Frontal cortex (tissue), 4 donors: ENCODE data around the gene CDC27. TPM values are rescaled to one million over a fixed set of nuclear protein-coding genes. Genes with fewer than 3 reads are reported as not detected.
A peak's percentile ranks its signal among the peaks of the same experiment; 100 is the strongest.
"Not testable (repeated sequence)": the region's sequence is repeated elsewhere in the genome, so short reads cannot be mapped to it uniquely, and the experiment has no call there.

Experiments used
- DNase-seq, 2 donors: peaks; one replicate each; pipeline ENCODE4 v3.0.0; 2012; ENCODE audit warnings: low spot score in 2 of 2
- FAIRE-seq: peaks from 2 replicates; lab custom pipeline; 2012; peaks lifted over from hg19 to GRCh38; lab: Jason Lieb, UNC
- total RNA-seq: library from RNA; depleted of rRNA; stranded (reverse); fragments of >200 nt; gene quantifications from one replicate; pipeline ENCODE4 v1.2.3, GENCODE V29; 2014
- donor health status: control.
- donor health status: control.
- donor health status: control.

Gene CDC27
- total RNA-seq, 1 donor from 2014 or later = 153 TPM

GRCh38 chr17:47165137-47165536, 24.0 kb downstream of the CDC27 start:
- DNase-seq = no peak
- FAIRE-seq = no peak

GRCh38 chr17:47164263-47164662, 24.8 kb downstream of the CDC27 start:
- DNase-seq (no peak), FAIRE-seq (no peak)

GRCh38 chr17:47162013-47162622, 27.0 kb downstream of the CDC27 start:
- DNase-seq (no peak), FAIRE-seq (no peak)

GRCh38 chr17:47159315-47159714, 29.8 kb downstream of the CDC27 start:
- FAIRE-seq (no peak), DNase-seq (no peak)

- FAIRE-seq = no peak
- DNase-seq = no peak
These were observed 43.7 kb downstream of the CDC27 start for GRCh38 chr17:47145351-47145750.

GRCh38 chr17:47135235-47135634, 53.9 kb downstream of the CDC27 start:
- no peak for DNase-seq
- no peak for FAIRE-seq

- DNase-seq, FAIRE-seq: not testable (repeated sequence)
These were observed 54.7 kb downstream of the CDC27 start for GRCh38 chr17:47134354-47134753.

- FAIRE-seq (no peak), DNase-seq (no peak)
These were observed 57.3 kb downstream of the CDC27 start for GRCh38 chr17:47131761-47132160.

GRCh38 chr17:47126835-47127234, 62.3 kb downstream of the CDC27 start:
- not testable (repeated sequence) for DNase-seq, FAIRE-seq

GRCh38 chr17:47123262-47123661, 65.8 kb downstream of the CDC27 start:
- DNase-seq, FAIRE-seq: not testable (repeated sequence)

- no peak for DNase-seq
- no peak for FAIRE-seq
These were observed 68.5 kb downstream of the CDC27 start for GRCh38 chr17:47120521-47121095.

GRCh38 chr17:47119746-47120520, 69.2 kb downstream of the CDC27 start:
- FAIRE-seq (no peak), DNase-seq (no peak)

GRCh38 chr17:47117386-47117785, 71.7 kb downstream of the CDC27 start:
- FAIRE-seq (peak; percentile 51), DNase-seq (no peak)

GRCh38 chr17:47106130-47106529, 83.0 kb downstream of the CDC27 start:
- no peak for FAIRE-seq
- DNase-seq = no peak

GRCh38 chr17:47105246-47105645, 83.8 kb downstream of the CDC27 start:
- FAIRE-seq, DNase-seq: not testable (repeated sequence)

GRCh38 chr17:47102914-47103313, 86.2 kb downstream of the CDC27 start:
- DNase-seq = no peak
- no peak for FAIRE-seq

- FAIRE-seq (peak; percentile 80), DNase-seq (peak; percentile 71 to 85)
These were observed 88.9 kb downstream of the CDC27 start for GRCh38 chr17:47099987-47100711.

- no peak for DNase-seq
- no peak for FAIRE-seq
These were observed 89.6 kb downstream of the CDC27 start for GRCh38 chr17:47099451-47099986.

- DNase-seq (no peak), FAIRE-seq (no peak)
These were observed 92.8 kb downstream of the CDC27 start for GRCh38 chr17:47096343-47096742.

GRCh38 chr17:47095268-47095667, 93.8 kb downstream of the CDC27 start:
- no peak for FAIRE-seq

More at GRCh38 chr17:47095268-47095667, 93.8 kb downstream of the CDC27 start:
- DNase-seq = no peak
